ENCODE measurements around the gene PHF5A.

DNA sequence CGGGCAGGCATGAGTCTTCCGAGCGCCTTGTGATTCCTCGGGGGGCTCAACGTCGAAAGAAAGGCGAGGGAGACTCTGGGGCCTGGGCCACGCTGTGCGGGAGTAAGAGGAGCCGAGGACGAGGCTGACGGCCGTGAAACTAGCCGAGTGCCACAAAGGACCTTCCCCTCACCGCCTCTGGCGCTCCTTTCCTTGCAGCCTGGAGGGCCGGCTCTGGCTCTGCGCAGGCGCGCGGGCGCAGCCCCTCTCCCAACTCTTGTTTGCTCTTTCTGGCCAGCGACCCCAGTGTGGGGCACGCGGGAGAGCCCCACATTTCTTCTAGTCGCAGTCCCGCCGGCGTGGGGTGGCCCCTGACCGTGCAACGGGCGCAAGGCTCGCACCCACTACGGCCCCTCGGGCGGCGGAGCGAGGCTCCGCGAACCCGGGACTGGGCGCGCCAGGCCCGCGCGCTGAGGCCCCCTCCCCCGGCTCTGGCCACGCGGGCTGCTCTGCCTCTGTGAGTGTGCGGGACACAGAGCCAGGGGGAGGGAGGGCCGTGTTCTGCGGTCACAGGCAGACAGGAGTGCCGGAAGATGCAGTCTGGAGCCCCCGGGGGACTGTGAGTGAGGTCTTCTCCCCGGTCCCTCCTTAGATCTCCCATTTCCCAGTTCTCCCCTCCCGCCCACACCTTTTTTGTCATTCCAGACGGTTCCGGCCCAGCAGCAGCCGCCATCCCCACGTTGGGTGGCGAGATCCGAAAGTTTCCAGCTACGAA is 20.9 kb downstream of the PHF5A start:
- TF ChIP-seq, protein P1, sequence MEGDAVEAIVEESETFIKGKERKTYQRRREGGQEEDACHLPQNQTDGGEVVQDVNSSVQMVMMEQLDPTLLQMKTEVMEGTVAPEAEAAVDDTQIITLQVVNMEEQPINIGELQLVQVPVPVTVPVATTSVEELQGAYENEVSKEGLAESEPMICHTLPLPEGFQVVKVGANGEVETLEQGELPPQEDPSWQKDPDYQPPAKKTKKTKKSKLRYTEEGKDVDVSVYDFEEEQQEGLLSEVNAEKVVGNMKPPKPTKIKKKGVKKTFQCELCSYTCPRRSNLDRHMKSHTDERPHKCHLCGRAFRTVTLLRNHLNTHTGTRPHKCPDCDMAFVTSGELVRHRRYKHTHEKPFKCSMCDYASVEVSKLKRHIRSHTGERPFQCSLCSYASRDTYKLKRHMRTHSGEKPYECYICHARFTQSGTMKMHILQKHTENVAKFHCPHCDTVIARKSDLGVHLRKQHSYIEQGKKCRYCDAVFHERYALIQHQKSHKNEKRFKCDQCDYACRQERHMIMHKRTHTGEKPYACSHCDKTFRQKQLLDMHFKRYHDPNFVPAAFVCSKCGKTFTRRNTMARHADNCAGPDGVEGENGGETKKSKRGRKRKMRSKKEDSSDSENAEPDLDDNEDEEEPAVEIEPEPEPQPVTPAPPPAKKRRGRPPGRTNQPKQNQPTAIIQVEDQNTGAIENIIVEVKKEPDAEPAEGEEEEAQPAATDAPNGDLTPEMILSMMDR (IDR thresholded peaks at IDR 0.05; ENCODE audit: low read depth, low read length, missing input control): no peak
- TF ChIP-seq YY1 (IDR thresholded peaks at IDR 0.05) (no peak), RAD21 (IDR thresholded peaks at IDR 0.05) (no peak), HNF4G (IDR thresholded peaks at IDR 0.05) (no peak), SP1 (IDR thresholded peaks at IDR 0.05) (no peak)
- TF ChIP-seq, protein P2, sequence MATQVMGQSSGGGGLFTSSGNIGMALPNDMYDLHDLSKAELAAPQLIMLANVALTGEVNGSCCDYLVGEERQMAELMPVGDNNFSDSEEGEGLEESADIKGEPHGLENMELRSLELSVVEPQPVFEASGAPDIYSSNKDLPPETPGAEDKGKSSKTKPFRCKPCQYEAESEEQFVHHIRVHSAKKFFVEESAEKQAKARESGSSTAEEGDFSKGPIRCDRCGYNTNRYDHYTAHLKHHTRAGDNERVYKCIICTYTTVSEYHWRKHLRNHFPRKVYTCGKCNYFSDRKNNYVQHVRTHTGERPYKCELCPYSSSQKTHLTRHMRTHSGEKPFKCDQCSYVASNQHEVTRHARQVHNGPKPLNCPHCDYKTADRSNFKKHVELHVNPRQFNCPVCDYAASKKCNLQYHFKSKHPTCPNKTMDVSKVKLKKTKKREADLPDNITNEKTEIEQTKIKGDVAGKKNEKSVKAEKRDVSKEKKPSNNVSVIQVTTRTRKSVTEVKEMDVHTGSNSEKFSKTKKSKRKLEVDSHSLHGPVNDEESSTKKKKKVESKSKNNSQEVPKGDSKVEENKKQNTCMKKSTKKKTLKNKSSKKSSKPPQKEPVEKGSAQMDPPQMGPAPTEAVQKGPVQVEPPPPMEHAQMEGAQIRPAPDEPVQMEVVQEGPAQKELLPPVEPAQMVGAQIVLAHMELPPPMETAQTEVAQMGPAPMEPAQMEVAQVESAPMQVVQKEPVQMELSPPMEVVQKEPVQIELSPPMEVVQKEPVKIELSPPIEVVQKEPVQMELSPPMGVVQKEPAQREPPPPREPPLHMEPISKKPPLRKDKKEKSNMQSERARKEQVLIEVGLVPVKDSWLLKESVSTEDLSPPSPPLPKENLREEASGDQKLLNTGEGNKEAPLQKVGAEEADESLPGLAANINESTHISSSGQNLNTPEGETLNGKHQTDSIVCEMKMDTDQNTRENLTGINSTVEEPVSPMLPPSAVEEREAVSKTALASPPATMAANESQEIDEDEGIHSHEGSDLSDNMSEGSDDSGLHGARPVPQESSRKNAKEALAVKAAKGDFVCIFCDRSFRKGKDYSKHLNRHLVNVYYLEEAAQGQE (IDR thresholded peaks at IDR 0.05): no peak

Data from liver (tissue), 3 donors.